Endometrial microvascular endothelial cells (primary cell): ENCODE results near the gene GRB10. TPM values are rescaled to one million over a fixed set of nuclear protein-coding genes. Genes with fewer than 3 reads are reported as not detected.

Experiments used
- in situ Hi-C: cut with HindIII; loops from 2 replicates; pipeline ENCODE4 v1.10.0; 2017; ENCODE audit warnings: low sequenced_read_pairs, low pct_unique_long_range_greater_than_20kb; ENCODE audit errors: inconsistent ontology term
- total RNA-seq: library from RNA; depleted of rRNA; stranded (reverse); fragments of >200 nt; gene quantifications from one replicate; pipeline ENCODE4 v1.2.3, GENCODE V29; 2015; ENCODE audit errors: inconsistent ontology term

The GRB10 gene
- total RNA-seq, 1 donor from 2014 or later, result 73.5 TPM

DNA sequence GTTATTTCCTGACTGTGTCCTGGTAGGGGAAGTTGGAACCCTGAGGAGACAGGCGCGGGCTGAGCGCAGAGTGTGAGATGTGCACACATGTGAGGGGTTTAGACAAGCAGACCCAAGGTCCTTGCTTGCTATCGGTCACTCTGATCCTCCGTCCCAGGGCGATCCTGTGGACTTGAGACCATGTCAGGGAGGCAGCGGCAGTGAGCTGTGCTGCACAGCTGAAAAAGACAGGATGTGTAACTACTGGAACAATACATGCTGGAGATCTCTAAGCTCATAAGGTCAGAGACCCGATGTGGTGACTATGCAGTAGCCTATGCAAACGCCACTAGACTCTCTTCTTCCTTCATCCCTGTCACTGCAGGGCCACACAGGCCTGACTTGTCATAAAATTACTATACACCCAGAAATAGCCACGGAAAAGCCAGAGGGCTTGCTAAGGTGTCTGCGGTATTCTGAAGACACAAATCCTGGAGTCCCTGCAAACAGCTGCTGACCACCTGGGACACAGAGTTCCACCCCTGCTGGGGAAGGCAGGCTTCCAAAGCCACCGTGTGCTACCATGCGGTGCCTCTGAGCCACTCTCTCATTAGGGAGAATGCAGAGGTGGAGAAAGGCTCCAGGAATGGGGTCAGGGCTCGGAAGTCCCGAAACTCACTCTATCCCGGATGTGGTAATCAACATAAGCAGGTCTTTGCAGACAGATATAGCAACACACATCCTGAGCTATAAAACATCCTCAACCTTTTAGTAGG is 126.4 kb downstream of the GRB10 start:
- in situ Hi-C loops, result no loop called here

DNA sequence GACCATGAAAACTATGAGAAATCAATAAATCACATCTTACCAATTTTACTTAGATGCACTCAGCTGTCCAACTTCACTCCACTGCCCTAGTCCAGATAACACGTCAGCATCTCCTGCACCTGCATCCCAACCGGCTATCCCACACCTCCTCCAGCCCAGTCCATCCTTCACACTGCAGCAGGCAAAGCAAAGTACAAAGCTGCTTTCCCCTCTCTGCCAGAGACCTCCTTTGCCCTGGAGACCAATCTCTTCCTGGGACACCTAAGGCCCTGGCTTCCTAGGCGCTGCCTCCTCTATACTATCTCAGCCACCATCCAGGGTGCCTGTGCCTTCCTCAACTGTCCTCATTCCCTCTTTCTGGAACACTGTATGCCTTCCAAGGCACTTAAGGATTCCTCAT is 127.2 kb downstream of the GRB10 start:
- in situ Hi-C loops, result no loop called here

DNA sequence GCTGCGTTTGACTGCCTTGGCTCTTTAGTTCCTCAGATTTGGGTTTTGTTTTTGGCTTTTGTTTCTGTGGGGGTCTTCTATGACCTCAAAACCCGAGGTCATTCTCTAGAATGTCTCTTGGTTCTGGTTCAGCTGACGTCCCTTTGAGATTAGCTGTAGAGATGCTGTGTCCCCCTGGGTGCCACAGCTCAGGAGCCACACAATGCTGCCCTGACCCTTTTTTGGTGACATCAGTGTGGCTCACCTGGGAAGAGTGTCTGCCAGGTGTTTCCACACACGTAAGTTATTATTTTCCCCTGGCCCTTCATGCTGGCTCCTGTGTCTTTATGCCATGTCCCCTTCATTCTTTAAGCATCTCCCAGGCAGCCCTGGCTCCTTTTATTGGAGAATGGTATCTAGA is 127.7 kb downstream of the GRB10 start:
- in situ Hi-C loops, result no loop called here

DNA sequence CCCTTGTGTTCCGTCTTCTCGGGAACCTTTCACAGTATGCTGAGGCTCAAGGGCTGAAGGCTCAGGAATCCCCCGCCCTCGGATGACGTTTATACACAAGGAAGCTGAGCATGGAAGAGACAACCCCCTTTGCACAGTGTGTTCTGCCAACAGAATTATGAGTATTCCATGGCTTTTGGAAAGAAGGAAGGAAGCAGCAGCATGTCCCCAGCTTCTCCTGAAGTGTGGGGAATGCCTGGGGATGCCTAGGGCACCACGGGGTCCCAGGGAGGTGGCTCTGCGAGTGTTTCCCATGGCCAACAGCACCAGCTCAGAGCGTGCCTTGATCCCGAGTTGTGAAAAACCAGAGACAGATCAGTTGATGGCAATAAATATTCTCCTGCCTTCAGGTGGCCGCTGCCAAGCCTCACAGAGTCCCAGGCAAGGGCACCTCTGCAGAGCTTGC is 128.7 kb downstream of the GRB10 start:
- in situ Hi-C loops, result no loop called here

DNA sequence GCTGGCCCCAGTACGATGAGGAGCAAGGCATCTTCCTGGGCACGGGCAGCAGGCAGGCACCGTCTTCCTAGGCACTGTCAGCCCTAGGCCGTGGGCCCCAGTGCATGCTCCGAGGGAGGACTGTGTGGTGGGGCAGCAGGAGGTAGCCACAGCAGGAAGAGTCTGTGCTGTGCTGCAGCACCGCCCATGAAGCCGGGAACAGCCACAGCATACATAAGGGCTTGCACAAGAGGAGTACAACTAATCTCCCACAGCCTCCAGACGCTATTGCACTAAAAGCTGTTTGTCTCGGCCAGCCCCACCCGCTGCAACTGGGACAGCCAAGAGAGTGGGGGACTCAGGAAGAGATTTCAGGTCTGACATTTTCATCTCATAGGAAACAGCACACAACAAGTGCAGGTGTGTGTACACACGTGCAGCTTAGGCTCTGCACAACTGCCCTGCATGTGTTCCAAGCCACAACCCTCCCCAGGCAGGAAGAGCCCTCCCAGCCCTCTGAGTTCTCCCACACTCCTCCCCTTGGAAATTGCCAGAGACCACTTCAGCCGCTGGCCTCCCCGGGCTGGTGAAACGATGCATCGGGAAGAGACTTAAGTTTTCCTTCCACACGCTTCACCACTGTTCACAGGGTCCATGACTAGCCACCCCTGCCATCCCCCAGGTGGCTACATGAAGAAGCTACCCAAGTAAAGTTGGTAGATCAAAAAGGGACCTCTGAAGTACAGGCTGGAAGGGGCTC is 129.4 kb downstream of the GRB10 start:
- in situ Hi-C loops, result no loop called here

DNA sequence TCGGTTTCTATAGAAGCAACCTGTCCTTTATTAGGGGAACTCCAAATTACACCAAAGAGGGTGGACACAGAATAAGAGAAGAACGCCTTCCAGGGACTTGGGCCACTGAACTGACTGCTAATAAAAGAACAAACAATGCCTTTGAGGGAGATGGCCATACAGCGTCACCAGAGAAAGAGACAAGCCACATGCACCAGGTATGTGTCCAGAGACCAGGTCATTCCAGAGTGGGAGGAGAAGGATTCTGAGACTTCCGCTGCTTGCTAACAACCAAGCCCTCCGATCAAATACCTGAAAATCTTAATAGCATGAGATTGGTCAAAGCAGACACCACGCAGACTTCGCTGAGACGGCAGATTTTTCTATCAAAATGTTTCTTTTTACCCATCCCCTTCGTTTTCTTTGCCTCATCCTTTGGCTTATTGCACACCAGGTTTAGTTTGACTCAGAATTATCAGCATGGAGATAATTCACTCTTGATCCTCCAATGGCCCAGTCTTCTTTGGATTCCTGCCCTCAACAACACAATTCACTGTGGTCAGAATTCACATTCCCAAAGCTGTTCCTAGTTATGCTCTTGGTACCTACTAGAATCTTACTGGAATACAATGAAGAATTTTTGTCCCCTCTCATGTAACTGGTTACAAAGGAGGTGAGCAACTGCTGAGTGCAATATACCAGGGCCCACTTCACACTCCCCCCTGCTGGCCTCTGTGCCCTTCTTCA is 130.1 kb downstream of the GRB10 start:
- in situ Hi-C loops, result no loop called here

DNA sequence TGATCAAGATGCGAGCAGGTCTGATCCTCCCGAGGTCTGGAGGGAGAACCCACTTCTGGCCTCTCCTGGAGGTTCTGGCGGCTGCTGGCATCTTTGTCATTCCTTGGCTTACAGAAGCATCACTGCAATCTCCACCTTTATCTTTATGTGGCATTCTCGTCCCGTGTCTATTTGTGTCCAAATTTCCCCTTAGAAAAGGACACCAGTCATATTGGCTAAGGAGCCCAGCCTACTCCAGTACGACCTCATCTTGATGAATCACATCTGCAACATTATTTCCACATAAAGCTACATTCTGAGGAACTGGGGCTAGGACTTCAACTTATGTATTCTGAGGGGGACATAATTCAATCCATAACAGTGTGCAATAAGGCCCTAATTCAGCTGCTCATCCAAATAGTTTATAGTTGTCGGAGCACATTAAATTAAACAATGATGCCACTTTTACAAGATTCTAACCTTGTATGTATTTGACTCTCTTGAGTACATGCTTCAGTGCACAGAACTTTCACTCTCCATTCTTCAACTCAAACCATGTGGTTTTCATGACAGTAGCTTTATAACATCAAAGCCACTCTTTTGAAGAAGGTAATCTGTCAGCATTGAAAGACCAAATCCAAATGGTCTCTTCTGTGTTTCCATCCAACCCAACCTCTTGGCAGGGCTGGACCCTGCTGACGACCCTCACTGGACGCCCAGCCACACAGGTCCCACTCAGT is 131.3 kb downstream of the GRB10 start:
- in situ Hi-C loops, result no loop called here

DNA sequence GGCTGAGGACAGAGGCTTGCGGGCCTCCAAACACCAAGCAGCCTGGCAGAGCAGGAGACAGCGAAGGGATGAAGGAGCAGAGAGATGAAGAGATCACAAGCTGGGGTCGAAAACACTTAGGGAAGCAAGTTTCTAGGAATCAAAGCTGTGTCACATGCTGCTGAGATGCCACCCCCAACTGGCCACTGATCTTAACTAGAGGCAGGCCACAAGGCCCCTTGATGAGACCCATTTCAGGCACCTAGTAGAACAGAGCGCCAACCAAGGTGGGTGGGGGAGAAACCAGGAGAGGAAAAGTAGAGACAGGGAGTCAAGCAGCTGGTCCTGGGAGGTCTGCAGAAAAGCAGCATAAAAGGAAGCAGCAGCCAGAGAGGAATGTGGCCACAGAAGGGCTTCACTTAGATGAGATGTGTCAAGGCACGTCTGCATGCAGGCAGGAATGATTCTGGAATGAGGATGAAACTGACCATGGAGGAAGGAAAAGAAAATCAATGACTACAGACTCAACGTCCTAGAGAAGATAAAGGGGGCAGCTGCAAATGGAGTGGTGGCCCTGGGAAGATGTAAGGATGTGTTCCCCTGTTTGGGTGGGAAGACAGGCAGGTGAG is 132.5 kb downstream of the GRB10 start:
- in situ Hi-C loops, result no loop called here

DNA sequence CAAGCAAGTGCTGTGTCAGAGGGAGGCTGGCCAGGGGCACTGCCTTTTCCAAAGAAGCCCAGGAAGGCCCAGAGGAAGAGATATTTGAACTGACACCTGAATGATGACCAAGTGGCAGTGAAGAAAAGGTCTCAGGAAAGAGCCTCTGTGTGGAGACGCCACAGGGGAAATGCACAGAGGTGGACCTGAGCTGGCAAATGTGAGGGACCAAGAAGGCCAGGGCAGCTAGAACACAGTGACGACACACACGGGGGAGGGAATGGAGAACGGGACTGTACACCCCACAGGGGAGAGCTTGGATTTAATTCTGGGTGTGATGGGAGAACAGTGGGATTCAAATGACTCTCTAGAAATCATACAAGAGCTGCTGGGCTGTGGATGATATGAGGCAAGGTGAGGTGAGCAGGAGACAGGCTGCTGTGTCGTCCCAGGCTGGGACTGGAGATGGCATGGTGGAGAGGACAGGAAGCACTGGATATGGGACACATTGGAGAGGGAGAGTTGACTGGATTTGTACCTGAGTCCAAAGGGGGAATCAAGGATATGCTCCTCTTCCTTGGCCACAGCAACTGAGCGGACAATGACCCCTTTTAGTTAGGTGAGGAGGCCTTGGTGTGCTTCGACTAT is 133.3 kb downstream of the GRB10 start:
- in situ Hi-C loops, result no loop called here

DNA sequence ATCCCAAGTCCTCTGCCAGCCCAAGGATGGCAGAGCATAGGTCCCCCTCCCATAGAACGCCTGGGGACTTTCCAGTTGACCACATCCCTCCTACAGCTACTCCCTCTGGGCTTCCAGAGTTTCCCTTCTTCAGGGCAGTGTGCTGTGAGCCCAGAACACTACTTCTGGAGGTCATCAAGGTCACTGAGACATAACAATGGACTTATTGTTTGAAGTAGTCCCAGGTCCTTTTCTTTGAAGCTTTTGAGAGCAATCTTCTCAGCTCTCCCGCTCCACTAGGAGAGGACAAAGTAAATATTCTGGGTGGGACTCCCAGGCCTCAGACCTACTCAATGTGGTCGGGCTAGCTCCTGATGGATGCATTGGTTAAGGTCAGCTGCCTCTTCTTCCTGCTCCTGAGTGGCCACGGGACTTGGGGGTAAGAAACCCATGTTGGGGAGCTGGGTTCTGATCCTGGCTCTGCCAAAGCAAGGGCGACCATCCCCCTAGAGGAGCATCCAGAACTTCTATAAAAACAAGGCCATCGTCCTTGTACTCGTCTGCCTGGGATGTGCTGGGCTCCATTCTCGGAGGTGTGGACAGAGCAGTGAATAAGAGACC is 134.0 kb downstream of the GRB10 start:
- in situ Hi-C loops, result no loop called here

DNA sequence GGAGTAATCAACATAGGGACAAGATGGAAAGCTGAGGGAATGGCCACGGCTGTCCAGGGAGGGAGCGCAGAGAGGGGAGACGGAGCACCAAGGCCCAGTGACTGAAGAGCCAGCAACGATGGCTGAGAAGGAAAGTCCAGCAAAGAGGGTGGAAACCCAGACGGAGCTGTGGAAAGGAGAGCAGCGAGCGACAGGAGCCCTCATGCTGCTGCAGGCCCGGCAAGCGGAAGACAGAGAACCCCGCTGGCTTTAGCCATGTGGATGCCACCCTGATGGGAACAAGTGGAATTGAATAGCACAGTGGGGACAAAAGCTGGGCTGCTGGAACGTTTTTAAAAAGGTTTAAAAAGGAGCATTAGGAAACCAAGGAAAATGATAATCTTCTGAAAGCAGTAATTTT is 134.6 kb downstream of the GRB10 start:
- in situ Hi-C loops, result no loop called here

DNA sequence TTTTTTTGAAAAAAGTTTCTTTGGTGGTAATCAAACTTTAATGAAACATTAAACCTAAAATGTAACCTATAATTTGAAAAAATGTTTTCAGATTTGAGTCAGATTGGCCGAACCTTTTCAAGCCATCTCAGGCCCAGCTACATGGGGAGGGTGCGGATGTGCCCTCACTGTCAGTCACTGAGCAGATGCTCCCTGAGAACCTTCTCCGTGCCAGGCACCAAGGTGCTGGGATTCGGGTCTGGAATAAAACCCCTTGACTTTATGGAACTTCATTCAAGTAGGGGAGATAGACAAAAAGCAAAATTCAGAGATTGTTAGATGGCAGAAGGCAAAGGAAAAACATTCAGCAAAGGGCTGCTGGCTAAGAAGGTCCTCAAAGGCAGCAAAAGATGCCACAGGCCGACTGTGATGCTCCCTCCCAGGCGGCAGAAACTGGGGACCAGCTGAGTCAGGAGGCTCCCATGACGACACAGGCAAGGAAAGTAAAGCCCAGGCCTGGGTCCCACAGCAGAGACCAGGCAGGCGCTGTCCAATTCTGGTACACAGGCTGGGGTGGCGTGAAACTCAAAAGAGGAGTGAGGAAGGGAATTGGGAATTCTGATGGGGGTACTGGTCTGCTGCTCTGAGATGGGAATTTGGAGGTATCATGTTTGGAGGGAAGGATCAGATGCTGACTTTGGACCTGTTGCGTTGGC is 135.3 kb downstream of the GRB10 start:
- in situ Hi-C loops, result no loop called here

DNA sequence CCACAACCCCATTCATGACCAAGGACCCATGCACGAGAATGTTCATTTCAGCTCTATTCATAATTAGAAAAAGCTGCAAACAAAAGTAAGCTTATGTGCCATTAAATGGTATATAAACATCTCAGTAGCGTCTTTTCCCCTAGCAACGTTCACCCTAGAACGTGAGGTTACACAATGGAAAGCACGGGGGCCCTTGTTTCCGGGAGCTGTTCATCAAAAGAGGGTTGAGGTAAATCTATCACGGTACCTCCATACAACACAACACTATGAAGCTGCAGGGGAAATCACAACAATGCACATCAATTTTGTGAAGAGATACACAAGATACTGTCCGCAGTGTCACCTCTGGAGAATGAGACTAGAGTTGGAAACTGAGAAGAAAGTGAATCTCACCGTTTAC is 136.6 kb downstream of the GRB10 start:
- in situ Hi-C loops, result no loop called here

DNA sequence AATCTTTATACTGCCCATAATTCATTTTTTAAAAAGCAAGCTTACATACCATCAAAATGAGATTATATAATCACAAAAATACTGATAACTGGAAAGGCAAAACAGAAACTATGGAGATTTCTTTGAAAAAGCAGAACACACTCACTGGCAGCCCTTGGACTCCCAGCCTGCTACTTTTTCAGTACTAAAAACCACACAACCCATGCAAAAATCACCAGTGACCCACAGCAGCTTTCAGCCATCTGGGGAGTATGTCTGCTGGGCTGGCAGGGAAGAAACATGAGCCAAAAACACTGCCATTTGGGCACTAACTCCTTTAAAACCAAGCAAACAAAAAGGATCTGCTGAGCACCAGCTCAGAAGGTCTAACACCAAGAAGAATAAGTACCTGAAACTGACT is 137.5 kb downstream of the GRB10 start:
- in situ Hi-C loops, result no loop called here

DNA sequence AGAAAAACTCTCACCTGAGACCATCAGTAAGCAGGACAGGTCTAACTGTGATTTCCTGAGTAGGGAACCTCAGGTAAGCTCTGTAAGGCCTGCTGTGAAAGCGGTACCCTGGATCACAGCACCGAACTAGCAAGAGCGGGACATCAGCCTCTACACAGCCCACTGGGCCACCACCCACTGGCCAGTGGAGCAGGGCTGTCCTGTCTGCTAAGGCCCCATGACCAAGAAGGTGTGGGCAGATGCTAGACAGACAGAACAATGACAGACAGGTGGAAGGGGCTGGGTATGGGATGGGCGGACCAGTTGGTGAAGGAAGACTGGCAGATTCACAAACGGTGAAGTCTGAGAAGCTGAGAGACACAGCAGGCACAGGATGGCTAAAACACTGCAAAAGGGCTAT is 138.1 kb downstream of the GRB10 start:
- in situ Hi-C loops, result no loop called here

DNA sequence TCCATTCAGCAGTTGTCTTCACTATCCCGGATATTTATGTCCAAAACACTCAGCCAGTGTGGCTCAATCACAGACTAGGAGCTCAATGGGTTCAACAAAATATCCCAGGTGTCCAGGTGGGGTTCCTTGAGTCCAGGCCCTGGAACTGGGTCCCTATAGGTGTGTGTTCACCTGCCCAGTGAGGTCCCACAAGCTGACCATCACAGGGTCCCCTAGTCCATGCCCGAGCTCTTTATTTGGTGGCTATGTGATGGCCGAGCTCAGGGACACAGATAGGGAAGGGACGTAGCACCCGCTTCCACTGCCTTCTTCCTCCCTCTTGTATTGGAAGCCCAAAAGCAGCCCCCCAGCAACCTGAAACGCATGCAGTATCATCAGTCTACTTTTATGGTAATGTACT is 138.6 kb downstream of the GRB10 start:
- in situ Hi-C loops, result no loop called here
